SK-N-MC (cell line): ENCODE measurements around the gene ASZ1.
A peak's percentile ranks its signal among the peaks of the same experiment; 100 is the strongest.

ENCODE experiments used
- DNase-seq: peaks from one replicate; pipeline ENCODE4 v3.0.0-alpha.2; 2011; ENCODE audit warnings: low read depth, low spot score
- H3K27ac ChIP-seq: fragments of 200-600 bp; sonication (generic); 2 replicates; pipeline ENCODE4 v1.5.1; 2016; ENCODE audit warnings: mixed run types
- H3K36me3 ChIP-seq: fragments of 200-600 bp; sonication (generic); 2 replicates; pipeline ENCODE4 v1.6.1; 2017; ENCODE audit warnings: antibody characterized with exemption, low read length, mixed read lengths; ENCODE audit not compliant: insufficient read depth
- H3K4me3 ChIP-seq: fragments of 200-600 bp; sonication (generic); 2 replicates; pipeline ENCODE4 v1.5.1; 2016
- H3K9ac ChIP-seq: fragments of 200-600 bp; sonication (generic); 2 replicates; pipeline ENCODE4 v1.8.0; 2017; ENCODE audit warnings: mixed run types, mixed read lengths; ENCODE audit not compliant: insufficient read length
- H3K9me3 ChIP-seq: fragments of 200-600 bp; sonication (generic); 2 replicates; pipeline ENCODE4 v1.6.1; 2017; ENCODE audit warnings: low read depth, mild to moderate bottlenecking, antibody characterized with exemption, low read length, moderate library complexity, mixed read lengths
- EZH2 ChIP-seq: fragments of 200-600 bp; sonication (generic); IDR thresholded peaks from one replicate; pipeline ENCODE4 v1.6.1; 2017; ENCODE audit warnings: antibody characterized with exemption
- FOXP2 ChIP-seq: optimal IDR thresholded peaks from 2 replicates; pipeline ENCODE3; 2011; ENCODE audit warnings: mild to moderate bottlenecking, moderate library complexity; ENCODE audit not compliant: insufficient read depth; ENCODE audit errors: extremely low read length, control extremely low read depth
- POLR2AphosphoS5 ChIP-seq: IDR thresholded peaks from 2 replicates; pipeline ENCODE4 v1.6.1; 2012; ENCODE audit warnings: mild to moderate bottlenecking, low read depth, low read length, borderline replicate concordance

Gene ASZ1

GRCh38 chr7:117338020-117338419, 89.3 kb downstream of the ASZ1 start:
- no peak for TF ChIP-seq POLR2AphosphoS5
- TF ChIP-seq EZH2 = no peak
- TF ChIP-seq FOXP2 = no peak
- no peaks in the 10 kb centered on the region for H3K9me3 ChIP-seq
- H3K9ac ChIP-seq = no peak overlapping the region
- H3K4me3 ChIP-seq = no peak overlapping the region
- H3K27ac ChIP-seq = no peak overlapping the region
- DNase-seq = no peak
- H3K36me3 ChIP-seq = no peaks in the 10 kb centered on the region

- Histone ChIP-seq H3K36me3 (no peaks in the 10 kb centered on the region), H3K4me3 (no peak overlapping the region), H3K9me3 (no peaks in the 10 kb centered on the region; the same call in 1 of the 2 replicates), H3K9ac (no peak overlapping the region), H3K27ac (no peak overlapping the region)
- TF ChIP-seq POLR2AphosphoS5 (no peak), FOXP2 (no peak), EZH2 (no peak)
- no peak for DNase-seq
These were observed 94.1 kb downstream of the ASZ1 start for GRCh38 chr7:117333168-117333567.

DNA sequence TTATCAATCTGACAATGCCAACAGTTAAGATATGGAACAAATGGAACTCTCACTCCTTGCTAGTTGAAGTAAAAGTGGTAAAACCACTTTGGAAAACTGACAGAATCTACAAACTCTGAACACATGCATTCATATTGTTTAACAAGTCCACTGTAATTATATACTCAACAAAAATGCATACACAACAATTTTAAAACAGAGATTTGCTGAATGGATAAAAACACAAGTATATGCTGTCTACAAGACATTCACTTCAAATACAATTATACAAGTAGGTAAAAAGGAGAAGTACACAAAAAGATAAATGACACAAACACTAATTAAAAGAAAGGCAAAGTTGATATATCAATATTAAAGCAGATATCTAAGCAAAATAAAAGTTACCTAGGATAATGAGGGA, 95.3 kb downstream of the ASZ1 start:
- H3K9ac ChIP-seq = no peak overlapping the region
- no peak overlapping the region for H3K4me3 ChIP-seq
- H3K9me3 ChIP-seq = peaks cover 5% of the 10 kb centered on the region; the same call in 1 of the 2 replicates
- no peak for DNase-seq
- no peak for TF ChIP-seq POLR2AphosphoS5
- TF ChIP-seq FOXP2 = no peak
- no peak for TF ChIP-seq EZH2
- H3K36me3 ChIP-seq = no peaks in the 10 kb centered on the region
- H3K27ac ChIP-seq = no peak overlapping the region

GRCh38 chr7:117325836-117326235, 101.5 kb downstream of the ASZ1 start:
- H3K4me3 ChIP-seq = no peak overlapping the region
- peaks cover 5% of the 10 kb centered on the region; the same call in 1 of the 2 replicates for H3K9me3 ChIP-seq
- no peak overlapping the region for H3K27ac ChIP-seq
- no peak for DNase-seq
- no peaks in the 10 kb centered on the region for H3K36me3 ChIP-seq
- TF ChIP-seq FOXP2 = no peak
- no peak for TF ChIP-seq EZH2
- no peak for TF ChIP-seq POLR2AphosphoS5
- H3K9ac ChIP-seq = no peak overlapping the region

GRCh38 chr7:117324960-117325359, 102.3 kb downstream of the ASZ1 start:
- no peaks in the 10 kb centered on the region for H3K36me3 ChIP-seq
- no peak for TF ChIP-seq POLR2AphosphoS5
- TF ChIP-seq EZH2 = no peak
- TF ChIP-seq FOXP2 = no peak
- DNase-seq = no peak
- peaks cover 5% of the 10 kb centered on the region; the same call in 1 of the 2 replicates for H3K9me3 ChIP-seq
- H3K4me3 ChIP-seq = no peak overlapping the region
- H3K27ac ChIP-seq = no peak overlapping the region
- H3K9ac ChIP-seq = no peak overlapping the region

DNA sequence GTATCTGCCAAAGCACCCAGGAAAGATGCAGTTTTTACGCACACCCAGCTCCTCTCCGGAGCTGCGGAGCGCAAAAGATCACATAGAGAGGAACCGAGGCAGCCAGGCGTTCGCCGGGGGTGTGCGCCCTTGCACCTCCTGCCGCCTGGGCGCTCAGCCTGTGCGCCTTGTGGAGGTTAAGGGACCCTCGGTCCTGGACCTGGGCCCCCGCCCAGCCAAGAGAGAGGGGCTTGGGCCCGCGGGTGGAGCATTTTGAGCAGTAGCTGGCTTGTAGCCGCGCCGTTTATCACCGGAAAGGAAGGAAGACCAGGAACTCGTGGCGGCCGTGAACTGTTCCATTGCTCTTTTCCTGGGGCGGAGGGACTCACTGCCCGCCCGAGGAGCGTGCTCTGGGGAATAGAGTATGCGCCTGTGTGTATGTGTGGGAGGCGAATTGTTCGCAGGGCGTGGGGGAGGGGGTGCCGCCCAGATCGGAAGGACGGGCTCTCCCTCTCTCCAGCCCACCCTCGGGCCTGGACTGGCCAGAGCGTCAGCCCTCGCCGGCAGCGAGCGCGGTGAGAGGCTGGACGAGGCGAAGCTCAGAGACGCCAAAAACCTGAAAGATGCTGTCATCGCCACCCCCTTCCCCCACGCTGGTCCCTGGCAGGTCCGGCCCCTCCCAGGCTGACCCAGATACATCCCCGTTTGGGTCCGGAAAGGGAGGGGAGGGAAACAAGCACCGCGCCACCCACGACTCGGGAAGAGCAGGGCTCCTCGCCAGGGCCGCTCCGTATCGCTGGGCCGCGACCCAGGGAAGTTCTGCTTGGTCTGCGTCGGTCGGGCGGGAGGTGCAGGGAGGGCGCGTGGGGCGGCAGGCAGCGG, 103.2 kb downstream of the ASZ1 start:
- Histone ChIP-seq H3K9ac (no peak overlapping the region), H3K4me3 (peak overlapping the region; percentile 80), H3K36me3 (no peaks in the 10 kb centered on the region), H3K9me3 (peaks cover 5% of the 10 kb centered on the region; the same call in 1 of the 2 replicates), H3K27ac (no peak overlapping the region)
- no peak for TF ChIP-seq EZH2
- TF ChIP-seq FOXP2 = no peak
- no peak for TF ChIP-seq POLR2AphosphoS5
- DNase-seq = no peak

DNA sequence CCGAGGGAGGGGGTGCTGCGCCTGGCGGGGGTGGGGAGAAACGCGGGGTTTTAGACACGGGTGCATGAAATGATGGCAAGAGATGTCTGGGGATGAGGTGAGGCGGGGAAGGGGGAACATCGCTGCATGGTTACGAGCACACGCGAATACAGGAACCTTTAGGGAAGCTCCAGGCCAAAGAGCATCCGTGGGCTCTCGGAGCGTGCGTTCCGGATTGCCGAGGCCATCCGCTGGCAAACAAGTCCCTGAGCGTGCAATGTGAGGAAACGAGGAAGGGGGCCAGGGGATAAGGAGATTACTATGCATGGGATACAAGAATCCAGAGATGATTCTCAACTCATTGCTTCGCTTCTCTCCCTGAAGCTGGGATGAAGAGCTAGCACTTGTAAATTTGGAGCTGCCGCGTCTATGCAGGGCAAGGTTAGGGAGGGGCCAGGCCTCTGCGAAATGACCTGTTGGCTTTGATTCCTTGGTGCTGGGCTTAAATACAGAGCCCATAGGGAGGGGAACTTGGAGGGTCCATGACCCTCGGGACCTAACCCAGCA, 103.9 kb downstream of the ASZ1 start:
- H3K9me3 ChIP-seq = peaks cover 5% of the 10 kb centered on the region; the same call in 1 of the 2 replicates
- no peaks in the 10 kb centered on the region for H3K36me3 ChIP-seq
- peak overlapping the region; percentile 80 for H3K4me3 ChIP-seq
- H3K9ac ChIP-seq = no peak overlapping the region
- DNase-seq = peak; percentile 24
- TF ChIP-seq POLR2AphosphoS5 (no peak), FOXP2 (no peak), EZH2 (no peak)
- no peak overlapping the region for H3K27ac ChIP-seq

GRCh38 chr7:117322741-117323304, 104.5 kb downstream of the ASZ1 start, which contains the start of gene WNT2:
TSS of gene WNT2 (minus strand) at chr7:117323058. CDS start at chr7:117322989, 69 bp downstream.
- TF ChIP-seq FOXP2 (no peak), POLR2AphosphoS5 (no peak), EZH2 (no peak)
- no peak within 1 kb of the TSS for H3K9ac ChIP-seq
- no peak for DNase-seq

More at GRCh38 chr7:117322741-117323304, 104.5 kb downstream of the ASZ1 start, which contains the start of gene WNT2:
- Histone ChIP-seq H3K9me3 (peaks cover 5% of the 10 kb centered on the region; the same call in 1 of the 2 replicates), H3K4me3 (peak within 1 kb of the TSS; percentile 80), H3K27ac (no peak within 1 kb of the TSS), H3K36me3 (no peaks in the 10 kb centered on the region)
